ENCODE data around the gene CCDC146.
"Not testable (repeated sequence)": the region's sequence is repeated elsewhere in the genome, so short reads cannot be mapped to it uniquely, and the experiment has no call there.

- not testable (repeated sequence) for TF ChIP-seq NR2C2 (IDR thresholded peaks at IDR 0.05; ENCODE audit: borderline replicate concordance, control insufficient read depth, insufficient read length, low read depth); EZH2 (IDR thresholded peaks at IDR 0.05; ENCODE audit: borderline replicate concordance, control insufficient read depth, low read depth, low read length); POLR2A (IDR thresholded peaks at IDR 0.05; ENCODE audit: low read depth, low read length); ASH2L (IDR thresholded peaks at IDR 0.05; ENCODE audit: borderline replicate concordance, low read depth); MXI1 (IDR thresholded peaks at IDR 0.05; ENCODE audit: low read depth, low read length); RAD21 (IDR thresholded peaks at IDR 0.05; ENCODE audit: insufficient read depth, low read depth, low read length); BACH1 (IDR thresholded peaks at IDR 0.05; ENCODE audit: borderline replicate concordance); BHLHE40 (IDR thresholded peaks at IDR 0.05; ENCODE audit: borderline replicate concordance in 1 of 2, low read depth in 2 of 2, low read length in 1 of 2); JUND (IDR thresholded peaks at IDR 0.05; ENCODE audit: low read depth, low read length); CTCF (IDR thresholded peaks at IDR 0.05 in 2 of 3, conservative IDR thresholded peaks at IDR 0.05 in 1 of 3; ENCODE audit: control insufficient read depth in 2 of 3, extremely low read depth in 1 of 3, insufficient read depth in 1 of 3, low read depth in 3 of 3, low read length in 3 of 3); MYB (IDR thresholded peaks at IDR 0.05; ENCODE audit: borderline replicate concordance, low read depth, low read length); PAX8 (IDR thresholded peaks at IDR 0.05)
Measured at GRCh38 chr7:77172437-77173172, 50.2 kb downstream of the CCDC146 start.

All from GM12878 (cell line).